Measurements from ENCODE around the gene ACOX1. TPM values are rescaled to one million over a fixed set of nuclear protein-coding genes. Genes with fewer than 3 reads are reported as not detected.

Gene ACOX1
- polyA plus RNA-seq, 1 donor (not counting 4 experiments of a cell fraction or from before 2014, with no cell fraction given): 31.8 TPM

DNA sequence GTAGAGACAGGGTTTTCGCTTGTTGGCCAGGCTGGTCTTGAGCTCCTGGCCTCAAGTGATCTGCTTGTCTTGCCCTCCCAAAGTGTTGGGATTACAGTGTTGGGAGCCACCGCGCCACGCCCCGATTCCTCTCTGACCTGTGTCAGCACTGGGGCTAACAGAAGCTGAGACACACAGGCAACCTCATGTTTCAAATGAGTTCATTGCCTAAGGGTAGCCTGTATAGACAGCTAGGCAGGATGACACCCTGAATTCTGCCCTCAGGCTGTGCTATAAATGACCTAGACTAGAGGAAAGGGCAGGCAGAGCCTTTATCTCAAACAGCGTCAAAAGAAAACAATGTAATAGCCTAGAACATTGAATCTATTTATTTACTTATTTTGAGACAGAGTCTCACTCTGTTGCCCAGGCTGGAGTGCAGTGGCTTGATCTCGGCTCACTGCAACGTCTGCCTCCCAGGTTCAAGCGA lies 19.4 kb upstream of the ACOX1 start:
- no peak overlapping the region for H2AFZ ChIP-seq (ENCODE audit: control insufficient read depth, low read length)
- H3K9me3 ChIP-seq (ENCODE audit: control insufficient read depth, low read depth, low read length): no peaks in the 10 kb centered on the region
- DNase-seq (ENCODE audit: low read depth, low spot score) (no peak), FAIRE-seq (no peak)
- TF ChIP-seq EZH2 (IDR thresholded peaks at IDR 0.05; ENCODE audit: low read length): no peak
- TF ChIP-seq, protein P1, sequence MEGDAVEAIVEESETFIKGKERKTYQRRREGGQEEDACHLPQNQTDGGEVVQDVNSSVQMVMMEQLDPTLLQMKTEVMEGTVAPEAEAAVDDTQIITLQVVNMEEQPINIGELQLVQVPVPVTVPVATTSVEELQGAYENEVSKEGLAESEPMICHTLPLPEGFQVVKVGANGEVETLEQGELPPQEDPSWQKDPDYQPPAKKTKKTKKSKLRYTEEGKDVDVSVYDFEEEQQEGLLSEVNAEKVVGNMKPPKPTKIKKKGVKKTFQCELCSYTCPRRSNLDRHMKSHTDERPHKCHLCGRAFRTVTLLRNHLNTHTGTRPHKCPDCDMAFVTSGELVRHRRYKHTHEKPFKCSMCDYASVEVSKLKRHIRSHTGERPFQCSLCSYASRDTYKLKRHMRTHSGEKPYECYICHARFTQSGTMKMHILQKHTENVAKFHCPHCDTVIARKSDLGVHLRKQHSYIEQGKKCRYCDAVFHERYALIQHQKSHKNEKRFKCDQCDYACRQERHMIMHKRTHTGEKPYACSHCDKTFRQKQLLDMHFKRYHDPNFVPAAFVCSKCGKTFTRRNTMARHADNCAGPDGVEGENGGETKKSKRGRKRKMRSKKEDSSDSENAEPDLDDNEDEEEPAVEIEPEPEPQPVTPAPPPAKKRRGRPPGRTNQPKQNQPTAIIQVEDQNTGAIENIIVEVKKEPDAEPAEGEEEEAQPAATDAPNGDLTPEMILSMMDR (optimal IDR thresholded peaks at IDR 0.05 in 1 of 3, IDR thresholded peaks at IDR 0.05 in 1 of 3, conservative IDR thresholded peaks at IDR 0.05 in 1 of 3; ENCODE audit: extremely low read depth in 1 of 3, insufficient read depth in 2 of 3, low read length in 3 of 3): no peak
- no peaks in the 10 kb centered on the region for H3K79me2 ChIP-seq (ENCODE audit: control insufficient read depth, insufficient read depth, low read length)
- H4K20me1 ChIP-seq (ENCODE audit: control insufficient read depth, extremely low read depth, insufficient read depth, low read length): no peaks in the 10 kb centered on the region
- no peak overlapping the region for H3K4me2 ChIP-seq (ENCODE audit: control insufficient read depth, extremely low read depth, insufficient read depth, low read depth, low read length)
- H3K27me3 ChIP-seq (ENCODE audit: control insufficient read depth, extremely low read depth, insufficient read depth, low read length): no peaks in the 10 kb centered on the region
- H3K4me3 ChIP-seq (ENCODE audit: control insufficient read depth in 2 of 3, extremely low read depth in 1 of 3, insufficient read depth in 2 of 3, low read depth in 1 of 3, low read length in 3 of 3): no peak overlapping the region
- peaks cover 18% of the 10 kb centered on the region for H3K4me1 ChIP-seq (ENCODE audit: control insufficient read depth, extremely low read depth, insufficient read depth, low read length)
- dilution Hi-C loops (cut with MboI; ENCODE audit: extremely low pct_ligation_motif_present, low sequenced_read_pairs): no loop called here
- H3K27ac ChIP-seq (ENCODE audit: control insufficient read depth, insufficient read depth, low read length): no peak overlapping the region
- H3K9ac ChIP-seq (ENCODE audit: control insufficient read depth, extremely low read depth, insufficient read depth, low read length): no peak overlapping the region
- H3K36me3 ChIP-seq (ENCODE audit: control insufficient read depth in 2 of 2, extremely low read depth in 1 of 2, insufficient read depth in 2 of 2, low read length in 2 of 2): peaks cover 0 to under 1% of the 10 kb centered on the region in 2 experiments
- peaks cover 2% of the 10 kb centered on the region for H3K9me1 ChIP-seq (ENCODE audit: control insufficient read depth, extremely low read depth, insufficient read depth, low read length)

DNA sequence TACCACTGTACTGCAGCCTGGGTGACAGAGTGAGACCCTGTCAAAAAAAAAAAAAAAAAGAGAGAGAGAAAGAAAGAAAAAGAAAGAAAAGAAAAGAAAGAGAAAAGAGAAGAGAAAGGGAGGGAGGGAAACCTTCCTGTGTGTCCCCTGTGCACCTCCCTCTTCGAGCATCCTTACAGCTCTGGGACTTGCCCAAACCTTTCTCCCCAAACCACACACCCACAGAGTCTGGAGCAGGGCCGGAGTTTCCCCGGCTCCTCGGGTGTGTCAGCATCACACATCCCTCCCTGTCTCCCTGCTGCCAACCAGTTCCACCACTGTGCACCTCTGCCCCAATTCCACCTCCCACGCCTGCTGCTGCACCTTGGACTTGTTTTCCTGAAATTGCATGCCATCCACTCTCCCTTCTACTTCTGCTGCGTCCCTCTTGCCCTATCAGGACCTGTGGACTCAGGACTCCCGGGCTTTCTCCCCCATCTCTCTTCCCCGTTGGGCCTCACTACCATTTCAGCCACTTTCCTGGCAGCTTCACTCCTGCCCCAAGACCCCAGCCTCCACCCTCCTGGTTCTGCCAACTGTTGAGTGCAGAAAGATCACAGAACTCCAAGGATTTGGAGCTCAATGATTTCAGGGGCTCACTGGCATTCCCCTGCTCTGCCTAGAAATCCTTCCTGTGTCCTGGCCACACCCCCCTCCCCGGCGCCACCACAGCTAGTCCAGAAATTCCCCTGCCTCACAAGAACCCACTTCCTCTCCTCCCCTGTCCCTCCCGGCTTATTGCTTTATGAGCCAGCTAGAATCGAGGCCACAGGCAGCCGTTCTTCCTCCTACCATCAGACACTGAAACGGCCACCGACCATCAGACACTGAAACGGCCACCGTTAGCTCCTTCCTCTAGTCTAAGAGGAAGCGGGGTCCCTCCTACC lies 18.0 kb upstream of the ACOX1 start:
- Histone ChIP-seq H4K20me1 (ENCODE audit: control insufficient read depth, extremely low read depth, insufficient read depth, low read length) (no peaks in the 10 kb centered on the region), H3K9ac (ENCODE audit: control insufficient read depth, extremely low read depth, insufficient read depth, low read length) (peak overlapping the region; percentile 64), H3K4me2 (ENCODE audit: control insufficient read depth, extremely low read depth, insufficient read depth, low read depth, low read length) (peak overlapping the region; percentile 29), H3K9me3 (ENCODE audit: control insufficient read depth, low read depth, low read length) (no peaks in the 10 kb centered on the region), H3K36me3 (ENCODE audit: control insufficient read depth in 2 of 2, extremely low read depth in 1 of 2, insufficient read depth in 2 of 2, low read length in 2 of 2) (peaks cover 0 to 2% of the 10 kb centered on the region in 2 experiments), H3K79me2 (ENCODE audit: control insufficient read depth, insufficient read depth, low read length) (no peaks in the 10 kb centered on the region), H3K27me3 (ENCODE audit: control insufficient read depth, extremely low read depth, insufficient read depth, low read length) (no peaks in the 10 kb centered on the region), H3K27ac (ENCODE audit: control insufficient read depth, insufficient read depth, low read length) (peak overlapping the region; percentile 76), H3K4me3 (ENCODE audit: control insufficient read depth in 2 of 3, extremely low read depth in 1 of 3, insufficient read depth in 2 of 3, low read depth in 1 of 3, low read length in 3 of 3) (no peak overlapping the region), H3K9me1 (ENCODE audit: control insufficient read depth, extremely low read depth, insufficient read depth, low read length) (peaks cover 2% of the 10 kb centered on the region), H2AFZ (ENCODE audit: control insufficient read depth, low read length) (peak overlapping the region; percentile 16), H3K4me1 (ENCODE audit: control insufficient read depth, extremely low read depth, insufficient read depth, low read length) (peaks cover 18% of the 10 kb centered on the region)
- peak; percentile 84 for FAIRE-seq
- DNase-seq (ENCODE audit: low read depth, low spot score): no peak
- dilution Hi-C loops (cut with MboI; ENCODE audit: extremely low pct_ligation_motif_present, low sequenced_read_pairs): no loop called here
- TF ChIP-seq, protein P1 (optimal IDR thresholded peaks at IDR 0.05 in 1 of 3, IDR thresholded peaks at IDR 0.05 in 1 of 3, conservative IDR thresholded peaks at IDR 0.05 in 1 of 3; ENCODE audit: extremely low read depth in 1 of 3, insufficient read depth in 2 of 3, low read length in 3 of 3): no peak
- TF ChIP-seq EZH2 (IDR thresholded peaks at IDR 0.05; ENCODE audit: low read length): no peak
